Fibroblast of pulmonary artery (primary cell): Measurements from ENCODE around the gene ARHGAP6.
"Not testable (repeated sequence)": the region's sequence is repeated elsewhere in the genome, so short reads cannot be mapped to it uniquely, and the experiment has no call there.

ENCODE experiments used
- DNase-seq: peaks from one replicate; pipeline ENCODE4 v3.0.0-alpha.2; 2010; ENCODE audit warnings: low read depth
- H3K4me3 ChIP-seq: replicated peaks from 2 replicates; pipeline ENCODE4 v1.5.1; 2011; ENCODE audit warnings: low read depth, mild to moderate bottlenecking, control low read depth, low read length, moderate library complexity
- CTCF ChIP-seq: IDR thresholded peaks from 2 replicates; pipeline ENCODE4 v1.5.1; 2011; ENCODE audit warnings: mild to moderate bottlenecking, control low read depth, low read length, inconsistent platforms; ENCODE audit errors: missing control alignments

The ARHGAP6 gene

DNA sequence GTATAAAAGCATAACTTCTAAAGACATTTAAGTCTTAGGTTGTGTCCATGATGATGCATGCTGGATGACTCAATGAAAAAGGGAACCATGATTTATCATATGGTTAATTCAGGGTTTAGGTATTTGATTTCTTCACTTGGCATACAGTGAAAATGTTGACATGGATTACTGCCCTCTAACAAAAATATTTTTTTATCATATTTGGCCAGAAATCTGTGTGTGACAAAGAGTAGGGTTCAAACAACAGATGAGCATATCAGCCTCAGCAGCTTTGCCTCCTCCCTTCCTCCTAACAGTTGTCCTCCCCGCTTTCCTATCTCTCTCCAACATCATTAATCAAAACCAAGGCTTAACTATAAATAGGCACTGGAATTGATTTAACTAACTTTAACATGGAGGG lies 46.3 kb downstream of the ARHGAP6 start:
- TF ChIP-seq CTCF, result no peak
- no peak overlapping the region for H3K4me3 ChIP-seq
- DNase-seq, result peak; percentile 24

GRCh38 chrX:11614253-11614652 lies 51.5 kb downstream of the ARHGAP6 start:
- H3K4me3 ChIP-seq, DNase-seq: not testable (repeated sequence)

DNA sequence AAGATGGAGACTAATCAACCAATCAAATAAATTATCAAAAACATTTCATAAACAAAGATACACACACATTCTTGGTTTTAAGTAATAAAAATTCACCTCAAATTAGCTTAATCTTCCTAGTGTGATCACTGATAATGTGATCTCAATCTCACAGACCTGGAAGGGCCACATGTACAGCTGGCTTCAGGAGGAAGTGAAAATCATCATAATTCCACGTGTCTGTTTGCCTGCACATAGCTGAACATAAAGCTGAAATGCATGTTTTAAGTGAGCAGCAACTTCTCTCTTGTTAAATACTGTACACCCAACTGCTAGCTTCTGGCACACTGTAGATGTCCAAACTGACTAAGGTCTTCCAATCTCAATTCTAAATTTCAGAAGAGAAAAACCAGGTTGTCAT lies 53.8 kb downstream of the ARHGAP6 start:
- no peak overlapping the region for H3K4me3 ChIP-seq
- DNase-seq, result no peak
- TF ChIP-seq CTCF, result no peak

DNA sequence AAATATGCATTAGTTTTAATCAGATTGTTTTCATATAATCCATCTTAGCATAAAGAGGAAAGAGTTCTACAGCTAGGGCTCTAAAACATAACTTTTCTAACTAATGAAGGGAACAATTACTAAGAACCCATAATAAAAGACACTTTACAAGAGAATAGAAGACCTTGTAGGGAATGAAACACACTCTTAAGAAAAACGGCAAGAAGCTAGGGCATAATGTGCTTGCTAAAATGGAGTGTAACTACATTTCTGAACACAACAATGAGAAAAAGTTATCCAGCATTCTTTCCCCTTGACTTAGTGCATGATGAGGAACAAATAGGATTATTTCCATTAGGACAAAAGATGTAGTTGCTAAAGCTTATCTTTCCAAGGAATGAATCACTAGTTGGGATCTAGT lies 54.6 kb downstream of the ARHGAP6 start:
- DNase-seq, result no peak
- no peak overlapping the region for H3K4me3 ChIP-seq
- TF ChIP-seq CTCF, result no peak

GRCh38 chrX:11609109-11609508 lies 56.6 kb downstream of the ARHGAP6 start:
- TF ChIP-seq CTCF, result no peak
- DNase-seq, result no peak
- H3K4me3 ChIP-seq, result no peak overlapping the region

GRCh38 chrX:11606408-11606807 lies 59.3 kb downstream of the ARHGAP6 start:
- no peak for DNase-seq
- H3K4me3 ChIP-seq, result no peak overlapping the region
- TF ChIP-seq CTCF, result no peak

DNA sequence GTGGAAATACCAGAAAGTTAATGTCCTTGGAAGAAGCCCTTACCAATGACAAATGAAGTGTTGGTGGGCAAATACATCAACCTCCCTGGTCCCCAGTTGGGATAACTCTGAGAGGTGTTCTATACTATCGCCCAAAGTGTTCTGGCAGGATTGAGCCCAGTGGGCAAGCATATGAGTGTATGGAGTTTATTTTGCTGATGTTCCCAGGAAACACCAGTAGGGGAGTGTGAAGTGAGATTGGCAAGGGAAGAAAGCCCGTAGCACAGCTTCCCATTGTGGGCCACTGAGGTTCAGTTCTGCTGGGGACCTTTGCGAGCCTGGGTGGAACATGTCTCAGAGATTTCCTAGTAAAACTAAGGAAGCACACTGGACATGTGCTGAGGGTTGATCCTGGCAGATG lies 65.1 kb downstream of the ARHGAP6 start:
- no peak for DNase-seq
- H3K4me3 ChIP-seq, result no peak overlapping the region
- TF ChIP-seq CTCF, result no peak

DNA sequence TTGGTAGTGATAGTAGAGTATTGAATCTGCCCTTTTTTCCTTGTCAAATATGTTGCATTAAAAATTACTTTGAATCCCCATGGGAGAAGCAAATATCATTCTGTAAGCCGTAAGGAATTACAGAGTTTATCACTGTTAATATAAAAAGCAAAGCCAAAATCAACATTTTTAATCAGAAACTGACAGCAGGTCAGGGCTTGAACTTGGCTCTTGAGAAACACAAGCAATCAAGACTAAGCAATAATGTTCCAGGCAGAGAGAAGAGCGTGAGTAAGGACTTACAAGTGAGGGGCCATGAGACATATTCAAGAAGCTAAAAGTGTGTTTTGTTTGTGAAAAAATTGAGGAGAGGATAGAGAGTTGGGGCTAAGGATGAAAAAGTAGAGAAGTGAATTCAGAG lies 68.2 kb downstream of the ARHGAP6 start:
- no peak for TF ChIP-seq CTCF
- no peak overlapping the region for H3K4me3 ChIP-seq
- no peak for DNase-seq
